Measurements from ENCODE around the gene ACAA2. TPM values are rescaled to one million over a fixed set of nuclear protein-coding genes. Genes with fewer than 3 reads are reported as not detected.
A peak's percentile ranks its signal among the peaks of the same experiment; 100 is the strongest.

Gene ACAA2
- total RNA-seq, 1 experiment from 2014 or later: 6.5 TPM

DNA sequence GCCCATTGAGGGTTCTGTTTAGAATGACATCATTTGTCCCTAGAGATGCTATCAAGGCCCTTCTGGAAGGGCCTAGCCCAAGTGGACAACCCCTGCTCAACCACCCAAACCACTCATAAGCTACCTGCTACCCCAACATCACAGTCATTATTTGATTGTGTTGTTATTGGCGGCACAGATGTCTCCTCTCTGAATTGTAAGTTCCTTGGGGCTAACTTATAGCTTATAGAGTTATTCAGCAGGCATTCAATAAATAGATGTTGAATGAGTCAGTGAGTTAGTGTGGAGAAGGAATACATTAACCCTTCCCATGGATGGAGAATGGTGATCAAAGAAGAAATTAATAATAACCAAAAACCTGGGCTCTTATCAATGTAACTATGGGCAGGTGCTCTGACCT lies 80.0 kb downstream of the ACAA2 start:
- POLR2A ChIA-PET (ENCODE audit: unreplicated experiment): no interaction called here
- no peaks in the 10 kb centered on the region for H3K4me1 ChIP-seq (ENCODE audit: insufficient read depth, low read length)
- DNase-seq: peak; percentile 19

More for the DNA sequence above, 80.0 kb downstream of the ACAA2 start:
- ATAC-seq: no peak
- Histone ChIP-seq H3K4me2 (ENCODE audit: low read length) (no peak overlapping the region), H3K27me3 (ENCODE audit: low read length) (no peaks in the 10 kb centered on the region), H4K20me1 (ENCODE audit: low read length) (no peaks in the 10 kb centered on the region), H3K9me3 (ENCODE audit: low read length) (no peaks in the 10 kb centered on the region), H3K79me2 (ENCODE audit: low read length) (no peaks in the 10 kb centered on the region), H3K4me3 (ENCODE audit: low read length) (no peak overlapping the region), H3F3A (ENCODE audit: low read length, unreplicated experiment) (no peaks in the 10 kb centered on the region), H2AFZ (ENCODE audit: low read length) (no peak overlapping the region), H3K9ac (ENCODE audit: low read length) (no peak overlapping the region), H3K36me3 (ENCODE audit: low read depth, low read length) (no peaks in the 10 kb centered on the region), H3K9me2 (replicated peaks; ENCODE audit: low read length) (no peaks in the 10 kb centered on the region), H3K27ac (ENCODE audit: low read length) (no peak overlapping the region)
- CTCF ChIA-PET: no interaction called here
- TF ChIP-seq, protein P1, sequence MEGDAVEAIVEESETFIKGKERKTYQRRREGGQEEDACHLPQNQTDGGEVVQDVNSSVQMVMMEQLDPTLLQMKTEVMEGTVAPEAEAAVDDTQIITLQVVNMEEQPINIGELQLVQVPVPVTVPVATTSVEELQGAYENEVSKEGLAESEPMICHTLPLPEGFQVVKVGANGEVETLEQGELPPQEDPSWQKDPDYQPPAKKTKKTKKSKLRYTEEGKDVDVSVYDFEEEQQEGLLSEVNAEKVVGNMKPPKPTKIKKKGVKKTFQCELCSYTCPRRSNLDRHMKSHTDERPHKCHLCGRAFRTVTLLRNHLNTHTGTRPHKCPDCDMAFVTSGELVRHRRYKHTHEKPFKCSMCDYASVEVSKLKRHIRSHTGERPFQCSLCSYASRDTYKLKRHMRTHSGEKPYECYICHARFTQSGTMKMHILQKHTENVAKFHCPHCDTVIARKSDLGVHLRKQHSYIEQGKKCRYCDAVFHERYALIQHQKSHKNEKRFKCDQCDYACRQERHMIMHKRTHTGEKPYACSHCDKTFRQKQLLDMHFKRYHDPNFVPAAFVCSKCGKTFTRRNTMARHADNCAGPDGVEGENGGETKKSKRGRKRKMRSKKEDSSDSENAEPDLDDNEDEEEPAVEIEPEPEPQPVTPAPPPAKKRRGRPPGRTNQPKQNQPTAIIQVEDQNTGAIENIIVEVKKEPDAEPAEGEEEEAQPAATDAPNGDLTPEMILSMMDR (conservative IDR thresholded peaks at IDR 0.05; ENCODE audit: low read depth, low read length): no peak
- TF ChIP-seq EZH2phosphoT487 (IDR thresholded peaks at IDR 0.05; ENCODE audit: borderline replicate concordance, low read length) (no peak), EZH2 (IDR thresholded peaks at IDR 0.05; ENCODE audit: low read length, unreplicated experiment) (no peak)
- no TSS peak for BruUV-seq (replicated peaks)
- intact Hi-C loops (cut with micrococcal nuclease): no loop called here
